ENCODE results near the gene PEX1. TPM values are rescaled to one million over a fixed set of nuclear protein-coding genes. Genes with fewer than 3 reads are reported as not detected.

Gene PEX1
- total and polyA plus RNA-seq, 2 experiments from 2014 or later, result 22.5 to 25.4 TPM

GRCh38 chr7:92528958-92529264, 591 bp upstream of the PEX1 start:
- H3K27ac Mint-ChIP-seq, result peak overlapping the region; percentile 99
- Histone ChIP-seq H3K4me3 (peak overlapping the region; percentile 70), H3K27me3 (ENCODE audit: insufficient read depth) (no peaks in the 10 kb centered on the region), H3K36me3 (ENCODE audit: insufficient read depth) (peaks cover 22% of the 10 kb centered on the region), H2AFZ (peak overlapping the region; percentile 53; the same call in 1 of the 2 replicates), H3K4me2 (peak overlapping the region; percentile 89), H3K9me2 (ENCODE audit: insufficient read depth) (no peaks in the 10 kb centered on the region), H3K79me2 (replicated peaks; ENCODE audit: insufficient read depth) (peaks cover 38% of the 10 kb centered on the region), H3K4me1 (ENCODE audit: insufficient read depth) (peaks cover 11% of the 10 kb centered on the region; the same call in 1 of the 2 replicates), H3K27ac (ENCODE audit: low read depth) (peak overlapping the region; percentile 67), H3F3A (replicated peaks; ENCODE audit: low read depth) (peaks cover 3% of the 10 kb centered on the region; the same call in 1 of the 2 replicates), H4K20me1 (replicated peaks; ENCODE audit: insufficient read depth) (no peaks in the 10 kb centered on the region)
- no peak; the same call in 2 of the 3 replicates for ATAC-seq
- no peak for DNase-seq (ENCODE audit: low spot score)
- TF ChIP-seq CREB1 (CRISPR knock-in tag; IDR thresholded peaks at IDR 0.05; ENCODE audit: low read depth) (no peak), NANOG (IDR thresholded peaks at IDR 0.05; ENCODE audit: borderline replicate concordance) (no peak), POLR2AphosphoS5 (IDR thresholded peaks at IDR 0.05; ENCODE audit: low read depth) (no peak), ZNF462 (CRISPR knock-in tag; IDR thresholded peaks at IDR 0.05) (no peak), EZH2phosphoT487 (IDR thresholded peaks at IDR 0.05; ENCODE audit: unreplicated experiment) (no peak)
- TF ChIP-seq, protein P1, sequence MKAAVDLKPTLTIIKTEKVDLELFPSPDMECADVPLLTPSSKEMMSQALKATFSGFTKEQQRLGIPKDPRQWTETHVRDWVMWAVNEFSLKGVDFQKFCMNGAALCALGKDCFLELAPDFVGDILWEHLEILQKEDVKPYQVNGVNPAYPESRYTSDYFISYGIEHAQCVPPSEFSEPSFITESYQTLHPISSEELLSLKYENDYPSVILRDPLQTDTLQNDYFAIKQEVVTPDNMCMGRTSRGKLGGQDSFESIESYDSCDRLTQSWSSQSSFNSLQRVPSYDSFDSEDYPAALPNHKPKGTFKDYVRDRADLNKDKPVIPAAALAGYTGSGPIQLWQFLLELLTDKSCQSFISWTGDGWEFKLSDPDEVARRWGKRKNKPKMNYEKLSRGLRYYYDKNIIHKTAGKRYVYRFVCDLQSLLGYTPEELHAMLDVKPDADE (IDR thresholded peaks at IDR 0.05), result no peak
- peaks cover 7% of the 10 kb centered on the region; the same call in 2 of the 3 replicates for H3K4me1 Mint-ChIP-seq
- peaks cover 5% of the 10 kb centered on the region for H3K27me3 Mint-ChIP-seq (ENCODE audit: insufficient read depth, low read depth, poor library complexity)
- H3K4me3 Mint-ChIP-seq, result peak overlapping the region; percentile 94
- H3K36me3 Mint-ChIP-seq (ENCODE audit: low read depth), result peaks cover 21% of the 10 kb centered on the region
- H3K9me3 Mint-ChIP-seq, result no peaks in the 10 kb centered on the region; the same call in 2 of the 3 replicates

Measured in GM23338 (cell line).